HG03442 (cell line): ENCODE measurements around the gene STH.

ENCODE experiments used
- ATAC-seq: cut with Tn5 transposase; IDR thresholded peaks from one replicate; pipeline ENCODE4 v1.9.1; 2021; ENCODE audit warnings: mild to moderate bottlenecking, moderate library complexity; ENCODE audit not compliant: unreplicated experiment

Gene STH

DNA sequence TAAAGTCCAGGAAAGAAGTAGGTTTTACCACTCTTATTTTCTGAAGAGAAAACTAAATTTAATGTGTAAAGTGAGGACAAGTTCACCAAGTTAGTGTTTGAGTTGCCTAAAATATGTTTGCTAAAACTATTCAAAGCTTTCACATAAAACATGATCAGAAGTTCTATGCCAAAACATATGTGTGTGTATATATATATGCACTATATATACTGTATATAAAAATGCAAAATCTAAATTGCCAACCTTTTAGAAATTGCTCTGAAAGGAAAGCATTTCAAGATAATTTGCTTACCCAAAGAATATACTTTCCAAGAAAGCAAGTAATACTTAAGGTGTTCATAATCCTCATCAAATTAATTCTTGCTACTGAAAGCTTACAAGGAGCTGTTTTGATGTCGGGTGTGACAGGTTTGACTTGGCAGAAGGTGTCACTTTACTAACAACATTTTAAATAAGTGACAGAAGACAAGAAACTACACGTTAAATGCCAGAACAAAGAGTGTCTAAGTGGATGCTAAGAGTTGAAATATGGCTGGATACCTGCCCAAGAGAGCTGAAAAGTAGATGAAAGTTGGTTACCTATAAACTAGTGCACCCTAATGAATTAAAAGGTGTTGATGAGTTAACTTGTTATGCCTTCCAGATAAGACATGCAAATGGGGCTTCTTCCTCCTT lies 32.3 kb upstream of the STH start:
- ATAC-seq: no peak

DNA sequence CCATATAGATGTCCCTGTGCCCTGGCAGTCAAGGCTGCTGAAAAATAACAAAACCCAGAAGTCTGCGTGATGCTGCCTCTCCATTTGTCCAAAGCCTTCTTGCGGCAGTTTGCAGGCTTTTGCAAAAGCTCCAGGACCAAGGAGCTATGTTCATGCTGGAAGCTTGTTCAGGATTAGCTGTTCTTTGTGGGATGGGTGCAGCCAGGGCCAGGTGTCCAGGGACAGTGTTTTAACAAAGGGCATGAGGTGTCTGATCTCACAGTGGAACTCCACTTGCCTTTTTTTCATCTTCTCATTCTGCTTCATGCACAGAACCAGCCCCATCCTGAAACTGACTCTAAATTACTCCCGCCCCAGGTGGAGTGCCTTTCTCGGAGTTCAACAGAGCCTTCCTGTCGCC lies 31.7 kb upstream of the STH start:
- ATAC-seq: no peak

DNA sequence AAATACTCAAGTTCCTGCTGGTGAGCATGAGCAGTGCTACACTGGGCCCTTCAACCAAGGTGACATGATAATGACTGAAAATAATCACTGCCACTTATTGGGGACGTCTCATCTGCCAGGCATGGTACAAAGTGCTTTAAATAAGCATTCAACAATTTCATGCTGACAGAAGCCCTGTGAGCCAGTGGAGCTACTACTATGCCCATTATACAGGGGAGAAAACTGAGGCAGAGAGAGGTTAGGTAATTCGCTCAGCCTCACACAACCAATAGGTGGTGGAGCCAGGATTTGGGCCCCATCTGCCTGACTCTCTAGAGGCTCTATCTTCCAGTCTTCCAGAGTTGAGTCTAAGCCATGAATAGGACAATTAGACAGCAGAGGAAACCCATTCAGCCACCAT lies 30.3 kb upstream of the STH start:
- no peak for ATAC-seq

DNA sequence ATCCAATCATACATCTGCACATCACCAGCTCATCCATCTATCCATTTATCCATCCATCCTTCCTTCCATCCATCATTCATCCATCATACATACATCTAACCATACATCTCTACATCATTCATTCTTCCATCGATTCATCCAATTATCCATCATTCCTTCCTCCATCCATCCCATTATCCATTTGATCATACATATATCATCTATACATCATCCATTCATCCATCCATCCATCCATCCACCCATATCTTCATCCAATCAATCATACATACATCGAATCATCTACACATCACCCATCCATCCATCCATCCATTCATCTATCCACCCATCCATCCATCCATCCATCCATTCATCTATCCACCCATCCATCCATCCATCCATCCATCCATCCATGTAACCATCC lies 29.3 kb upstream of the STH start:
- ATAC-seq: no peak

DNA sequence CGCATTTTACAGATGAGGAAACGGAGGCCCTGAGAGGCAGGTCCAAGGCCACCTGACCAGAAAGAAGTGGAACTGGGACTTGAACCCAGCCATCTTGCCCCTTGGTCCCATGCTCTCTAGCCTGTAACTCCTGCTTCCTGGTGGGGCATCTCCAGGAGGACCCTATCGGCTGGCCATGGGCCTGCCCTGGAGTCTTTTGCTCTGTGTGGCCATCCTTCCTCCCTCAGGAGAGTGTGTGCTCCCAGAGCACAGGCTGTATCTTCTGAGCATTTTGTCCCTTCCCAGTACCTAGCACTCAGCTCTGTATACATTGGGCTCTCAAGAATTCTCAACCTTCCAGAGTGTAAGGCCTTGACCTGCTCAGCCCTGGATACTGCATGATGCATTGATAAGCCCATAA lies 28.4 kb upstream of the STH start:
- ATAC-seq: no peak

DNA sequence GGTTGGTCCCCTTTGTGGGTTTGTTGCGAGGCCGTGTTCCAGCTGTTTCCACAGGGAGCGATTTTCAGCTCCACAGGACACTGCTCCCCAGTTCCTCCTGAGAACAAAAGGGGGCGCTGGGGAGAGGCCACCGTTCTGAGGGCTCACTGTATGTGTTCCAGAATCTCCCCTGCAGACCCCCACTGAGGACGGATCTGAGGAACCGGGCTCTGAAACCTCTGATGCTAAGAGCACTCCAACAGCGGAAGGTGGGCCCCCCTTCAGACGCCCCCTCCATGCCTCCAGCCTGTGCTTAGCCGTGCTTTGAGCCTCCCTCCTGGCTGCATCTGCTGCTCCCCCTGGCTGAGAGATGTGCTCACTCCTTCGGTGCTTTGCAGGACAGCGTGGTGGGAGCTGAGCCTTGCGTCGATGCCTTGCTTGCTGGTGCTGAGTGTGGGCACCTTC lies 27.3 kb upstream of the STH start:
- no peak for ATAC-seq

DNA sequence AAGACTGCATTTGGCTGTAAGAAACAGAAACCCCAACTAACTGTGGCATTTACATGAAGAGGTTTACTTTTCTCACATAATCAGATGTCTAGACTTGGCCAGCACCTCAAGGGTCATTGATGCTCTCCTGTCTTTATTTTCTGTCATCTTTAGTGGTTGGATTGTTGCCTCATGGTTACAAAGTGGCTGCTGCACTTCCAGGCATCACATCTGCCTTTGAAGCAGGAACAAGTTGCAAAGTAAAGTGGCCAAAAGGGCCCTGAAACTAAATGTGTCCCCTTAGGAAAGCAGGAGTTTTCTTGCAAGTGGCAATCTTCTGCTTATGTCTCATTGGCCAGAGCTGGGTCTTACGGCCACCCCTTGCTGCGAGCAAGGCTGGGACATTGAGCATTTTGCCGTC lies 26.5 kb upstream of the STH start:
- ATAC-seq: no peak

DNA sequence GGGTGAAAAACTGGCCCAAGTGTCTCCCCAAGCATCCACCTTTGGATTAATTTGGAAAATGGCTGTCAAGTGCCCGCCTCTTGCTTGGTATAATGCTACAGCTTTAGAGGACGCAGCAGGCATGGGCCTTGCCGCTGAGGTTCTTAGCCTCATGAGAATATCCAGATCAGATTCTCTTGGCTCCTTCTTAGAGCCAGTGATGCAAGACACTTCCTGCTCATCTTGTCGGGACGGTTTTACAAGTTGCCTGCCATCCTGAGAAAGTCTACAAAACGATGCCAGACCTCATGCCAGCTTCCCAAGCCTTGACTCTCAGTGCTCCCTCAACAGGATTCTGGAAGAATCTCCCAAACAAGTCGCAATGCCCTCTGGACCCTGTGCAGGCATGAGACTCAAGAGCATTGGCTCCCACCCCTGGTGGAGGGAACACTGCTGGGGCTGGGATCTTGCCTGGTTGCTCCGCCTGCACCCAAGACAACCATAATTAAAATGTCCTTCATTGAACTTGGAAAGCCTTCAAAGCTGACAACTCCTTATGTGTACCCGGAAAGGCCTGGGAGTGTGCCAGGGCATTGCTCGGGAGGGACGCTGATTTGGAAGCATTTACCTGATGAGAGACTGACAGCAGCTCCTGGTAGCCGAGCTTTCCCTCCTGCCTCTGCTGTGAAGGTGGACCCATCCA lies 25.8 kb upstream of the STH start:
- ATAC-seq: no peak

DNA sequence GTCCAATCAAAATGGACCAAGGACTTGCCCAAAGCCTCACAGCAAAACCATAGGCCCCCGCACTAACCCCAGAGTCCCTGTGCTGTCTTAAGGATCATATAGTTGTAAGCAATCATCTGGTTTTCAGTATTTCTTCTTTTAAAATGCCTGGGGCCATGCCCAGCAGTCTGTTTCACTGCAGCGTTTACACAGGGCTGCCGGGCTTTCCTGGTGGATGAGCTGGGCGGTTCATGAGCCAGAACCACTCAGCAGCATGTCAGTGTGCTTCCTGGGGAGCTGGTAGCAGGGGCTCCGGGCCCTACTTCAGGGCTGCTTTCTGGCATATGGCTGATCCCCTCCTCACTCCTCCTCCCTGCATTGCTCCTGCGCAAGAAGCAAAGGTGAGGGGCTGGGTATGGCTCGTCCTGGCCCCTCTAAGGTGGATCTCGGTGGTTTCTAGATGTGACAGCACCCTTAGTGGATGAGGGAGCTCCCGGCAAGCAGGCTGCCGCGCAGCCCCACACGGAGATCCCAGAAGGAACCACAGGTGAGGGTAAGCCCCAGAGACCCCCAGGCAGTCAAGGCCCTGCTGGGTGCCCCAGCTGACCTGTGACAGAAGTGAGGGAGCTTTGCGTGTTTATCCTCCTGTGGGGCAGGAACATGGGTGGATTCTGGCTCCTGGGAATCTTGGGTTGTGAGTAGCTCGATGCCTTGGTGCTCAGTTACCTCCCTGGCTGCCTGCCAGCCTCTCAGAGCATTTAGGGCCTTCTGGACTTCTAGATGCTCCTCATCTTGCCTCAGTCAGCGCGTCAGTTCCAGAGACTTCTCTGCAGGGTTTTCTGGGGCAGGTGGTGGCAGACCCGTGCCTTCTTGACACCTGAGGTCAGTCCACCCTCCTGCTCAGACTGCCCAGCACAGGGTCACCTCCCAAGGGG lies 24.8 kb upstream of the STH start:
- no peak for ATAC-seq

DNA sequence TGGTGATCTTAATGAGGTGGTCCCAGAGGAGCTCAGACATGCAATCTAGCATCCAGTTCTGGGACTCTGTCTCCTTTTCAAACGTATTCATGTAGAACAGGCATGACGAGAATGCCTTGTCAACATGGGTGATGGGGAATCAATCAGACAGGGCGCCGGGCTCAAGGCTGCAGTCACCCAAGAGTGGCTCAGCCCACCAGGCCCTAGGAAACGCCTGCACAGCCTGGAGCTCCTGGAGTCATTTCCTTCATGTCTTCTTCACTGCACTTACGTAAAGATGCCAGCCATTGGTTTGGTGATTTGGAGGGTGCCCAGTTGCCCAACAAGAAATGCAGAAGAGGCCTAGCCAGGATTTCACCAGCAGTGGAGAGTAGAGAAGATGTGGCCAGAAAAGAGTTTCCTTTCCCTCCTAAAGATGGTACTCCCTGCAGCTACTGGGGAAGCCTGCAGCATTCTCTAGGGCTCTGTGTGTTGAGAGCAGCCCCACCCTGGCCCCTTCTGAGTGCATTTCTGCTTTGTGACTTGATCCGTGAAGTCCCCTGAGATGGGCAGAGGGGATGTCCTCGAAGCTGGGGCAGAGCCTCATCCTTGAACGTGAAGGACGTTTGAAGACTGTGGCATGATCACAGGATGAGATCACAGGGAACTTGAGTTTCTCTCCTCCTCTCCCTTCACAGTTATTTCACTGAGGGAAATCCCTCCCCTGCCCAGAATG lies 24.0 kb upstream of the STH start:
- ATAC-seq: no peak

DNA sequence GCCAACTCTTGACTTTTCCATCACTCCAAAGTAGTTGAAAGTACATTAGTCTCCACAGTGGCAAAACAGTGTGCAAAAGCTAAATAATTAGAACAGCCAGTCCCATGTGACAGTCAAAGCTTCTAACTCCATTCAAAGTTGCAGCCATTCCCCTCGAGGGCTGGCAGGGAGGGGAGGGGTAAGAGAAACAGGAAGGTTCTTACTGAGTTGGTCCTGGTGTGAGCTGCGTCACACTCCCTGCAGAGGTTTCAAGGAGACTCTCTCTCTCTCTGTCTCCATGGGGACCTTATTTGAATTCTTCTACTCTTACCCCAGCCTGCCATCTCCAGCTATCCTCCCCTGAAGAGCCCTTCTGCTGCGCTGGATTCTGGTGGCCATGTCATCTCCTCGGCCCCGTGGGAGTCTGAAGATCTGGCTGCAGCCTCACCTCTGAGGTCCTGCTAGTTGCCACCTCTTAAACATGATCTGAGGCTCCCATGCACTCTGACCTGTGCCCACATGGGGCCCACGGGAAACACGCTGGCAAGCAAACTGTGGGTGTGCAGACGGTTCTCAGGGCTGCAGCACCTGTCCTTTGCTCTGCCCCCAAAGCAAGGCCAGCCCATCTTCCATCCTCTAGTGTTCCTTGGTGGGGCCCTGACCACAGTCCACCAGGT lies 23.3 kb upstream of the STH start:
- no peak for ATAC-seq

DNA sequence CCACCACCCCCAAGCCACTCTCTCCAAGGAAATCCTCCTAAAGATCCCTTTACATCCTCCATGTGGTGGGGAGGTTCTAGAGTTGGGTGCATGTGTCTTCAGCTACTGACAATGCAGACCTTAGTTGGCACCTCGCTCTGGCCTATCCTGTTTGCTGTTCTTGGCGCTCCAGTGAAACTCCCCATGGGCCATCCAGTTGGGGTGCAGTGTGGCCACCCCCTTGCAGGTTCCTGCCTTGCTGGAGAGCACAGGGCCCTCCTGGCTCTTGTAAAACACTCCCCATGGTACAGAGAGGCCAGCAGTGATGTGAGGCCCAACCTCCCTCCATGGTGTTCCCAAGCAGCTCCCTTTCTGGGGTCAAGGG lies 22.7 kb upstream of the STH start:
- no peak for ATAC-seq

DNA sequence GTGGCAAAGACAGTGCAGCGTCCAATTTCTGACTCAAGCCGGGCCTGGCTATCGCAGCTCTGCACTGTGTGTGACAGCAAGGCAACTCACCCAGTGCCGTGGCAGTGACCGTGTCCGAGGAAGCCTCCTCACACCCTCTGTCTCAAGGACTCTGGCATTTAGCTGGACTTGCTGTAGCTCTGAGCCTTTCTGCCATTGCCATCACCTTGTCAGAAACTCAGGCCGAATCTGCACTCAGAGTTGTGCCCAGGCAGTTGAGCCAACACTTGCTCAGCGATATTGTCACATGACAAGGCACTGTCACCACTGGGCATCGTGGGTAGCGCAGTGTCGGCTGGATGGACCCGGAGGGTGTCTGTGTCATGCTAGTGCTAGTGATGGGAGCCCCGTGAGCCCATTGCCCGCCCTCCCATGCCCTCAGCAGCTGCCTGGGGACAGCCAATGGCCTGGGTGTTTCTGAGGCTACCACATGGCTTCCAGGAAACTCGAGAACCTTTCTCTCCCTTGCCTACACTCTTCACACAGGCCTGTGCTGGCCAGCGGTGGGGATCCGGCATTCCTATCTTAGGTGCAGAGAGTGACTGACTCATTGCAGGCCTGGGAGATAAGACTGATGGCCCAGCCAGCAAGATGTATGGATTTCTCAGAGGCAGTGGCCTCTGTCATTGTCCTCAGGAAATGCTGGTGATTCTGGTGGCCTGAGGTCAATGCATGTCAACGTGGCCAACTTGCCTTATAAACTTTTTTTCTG lies 22.1 kb upstream of the STH start:
- ATAC-seq: no peak

DNA sequence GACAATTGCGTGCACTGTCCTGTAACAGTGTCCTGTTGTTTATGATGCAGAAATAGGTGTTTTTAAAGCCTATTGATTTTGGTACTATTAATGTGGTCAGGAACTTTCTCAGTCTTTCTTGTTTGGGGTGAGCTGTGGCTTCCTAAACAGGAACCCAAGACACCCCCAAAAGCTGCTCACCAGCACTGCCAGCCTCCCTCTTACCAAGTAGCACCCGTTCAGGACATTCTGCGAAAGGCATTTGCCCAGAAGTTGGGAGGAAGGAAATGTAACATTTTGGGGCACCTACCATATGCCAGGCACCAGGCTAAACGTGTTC lies 21.6 kb upstream of the STH start:
- no peak for ATAC-seq

DNA sequence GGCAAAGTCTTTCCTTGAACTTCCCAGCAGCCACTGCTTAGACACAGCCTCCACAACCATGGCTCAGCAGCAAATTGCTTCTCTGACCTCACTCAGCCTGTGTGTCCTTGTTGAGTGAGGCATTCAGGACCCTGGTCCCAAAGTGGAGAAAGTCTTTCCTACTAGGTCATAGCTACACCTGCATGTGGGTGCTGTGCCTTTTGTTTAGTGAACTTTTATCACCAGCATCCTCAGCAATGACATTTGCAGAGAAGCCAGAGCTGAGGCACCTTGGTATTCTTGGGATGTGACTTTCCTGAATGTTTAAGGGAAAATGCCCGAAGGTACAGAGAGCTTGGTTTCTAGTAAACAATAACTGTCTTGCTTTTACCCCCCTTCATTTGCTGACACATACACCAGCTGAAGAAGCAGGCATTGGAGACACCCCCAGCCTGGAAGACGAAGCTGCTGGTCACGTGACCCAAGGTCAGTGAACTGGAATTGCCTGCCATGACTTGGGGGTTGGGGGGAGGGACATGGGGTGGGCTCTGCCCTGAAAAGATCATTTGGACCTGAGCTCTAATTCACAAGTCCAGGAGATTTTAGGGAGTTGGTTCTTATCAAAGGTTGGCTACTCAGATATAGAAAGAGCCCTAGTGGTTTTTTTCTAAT lies 20.9 kb upstream of the STH start:
- no peak for ATAC-seq

DNA sequence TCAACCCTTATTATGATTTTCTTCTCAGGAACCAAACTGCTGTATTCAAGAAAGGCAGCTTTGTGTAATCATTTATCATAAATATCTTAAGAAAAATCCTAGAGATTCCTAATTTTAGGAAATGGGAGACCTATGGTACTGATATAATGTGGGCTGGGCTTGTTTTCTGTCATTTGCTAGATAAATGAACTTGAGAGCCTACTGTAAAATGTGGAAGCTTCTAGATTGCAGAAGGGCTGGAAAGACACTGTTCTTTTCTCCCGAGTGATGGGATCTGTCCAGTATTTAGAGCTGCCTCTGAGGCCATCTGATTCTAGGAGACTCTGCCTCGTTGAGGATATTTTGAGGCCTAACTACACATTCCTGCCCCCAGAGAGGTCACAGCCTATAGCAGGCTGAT lies 19.9 kb upstream of the STH start:
- ATAC-seq: no peak

DNA sequence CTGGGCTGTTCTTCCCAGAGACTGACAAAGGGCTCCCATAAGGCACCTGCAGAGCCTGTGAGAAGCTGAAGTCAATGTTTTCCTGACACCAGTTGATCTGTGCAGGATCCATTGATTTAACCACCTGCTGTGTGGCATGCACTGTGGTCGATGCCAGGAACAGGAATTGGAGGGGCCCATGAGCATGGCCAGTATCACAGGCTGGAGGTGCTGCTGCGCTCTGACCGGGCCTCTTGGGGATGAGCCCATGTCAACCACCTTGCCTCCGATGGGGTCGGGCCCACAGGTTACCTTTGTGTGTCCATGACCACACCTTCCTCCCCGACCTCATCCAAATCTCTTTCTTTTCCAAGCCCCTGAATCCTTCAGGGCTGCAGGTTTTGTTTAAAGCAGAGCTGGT lies 18.2 kb upstream of the STH start:
- no peak for ATAC-seq

DNA sequence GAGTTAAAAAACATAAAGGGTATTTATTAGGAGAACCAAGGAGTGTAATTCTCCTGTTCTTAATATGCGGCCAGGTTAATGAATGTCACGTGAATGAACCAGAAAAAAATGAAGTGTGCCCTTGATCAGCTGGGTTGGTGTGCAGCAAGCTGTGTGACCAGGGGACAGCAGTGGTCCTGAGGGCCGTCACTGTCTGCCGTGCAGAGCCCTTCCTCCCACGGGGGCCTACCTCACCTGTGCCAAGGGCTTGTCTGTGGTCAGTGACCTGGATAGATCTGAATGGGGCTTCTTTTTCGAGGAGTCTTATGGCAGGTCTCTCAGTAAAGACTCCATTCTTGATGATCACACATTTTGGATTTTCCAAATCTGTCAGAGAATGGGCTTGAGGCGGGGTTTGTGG lies 17.7 kb upstream of the STH start:
- no peak for ATAC-seq

DNA sequence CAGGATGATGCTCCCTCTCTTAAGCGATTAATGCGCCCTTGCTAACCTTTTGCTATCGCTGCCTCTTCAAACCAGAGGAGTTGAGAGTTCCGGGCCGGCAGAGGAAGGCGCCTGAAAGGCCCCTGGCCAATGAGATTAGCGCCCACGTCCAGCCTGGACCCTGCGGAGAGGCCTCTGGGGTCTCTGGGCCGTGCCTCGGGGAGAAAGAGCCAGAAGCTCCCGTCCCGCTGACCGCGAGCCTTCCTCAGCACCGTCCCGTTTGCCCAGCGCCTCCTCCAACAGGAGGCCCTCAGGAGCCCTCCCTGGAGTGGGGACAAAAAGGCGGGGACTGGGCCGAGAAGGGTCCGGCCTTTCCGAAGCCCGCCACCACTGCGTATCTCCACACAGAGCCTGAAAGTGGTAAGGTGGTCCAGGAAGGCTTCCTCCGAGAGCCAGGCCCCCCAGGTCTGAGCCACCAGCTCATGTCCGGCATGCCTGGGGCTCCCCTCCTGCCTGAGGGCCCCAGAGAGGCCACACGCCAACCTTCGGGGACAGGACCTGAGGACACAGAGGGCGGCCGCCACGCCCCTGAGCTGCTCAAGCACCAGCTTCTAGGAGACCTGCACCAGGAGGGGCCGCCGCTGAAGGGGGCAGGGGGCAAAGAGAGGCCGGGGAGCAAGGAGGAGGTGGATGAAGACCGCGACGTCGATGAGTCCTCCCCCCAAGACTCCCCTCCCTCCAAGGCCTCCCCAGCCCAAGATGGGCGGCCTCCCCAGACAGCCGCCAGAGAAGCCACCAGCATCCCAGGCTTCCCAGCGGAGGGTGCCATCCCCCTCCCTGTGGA lies 16.0 kb upstream of the STH start:
- no peak for ATAC-seq
